ENCODE results near the gene CPTP.

CPTP gene

DNA sequence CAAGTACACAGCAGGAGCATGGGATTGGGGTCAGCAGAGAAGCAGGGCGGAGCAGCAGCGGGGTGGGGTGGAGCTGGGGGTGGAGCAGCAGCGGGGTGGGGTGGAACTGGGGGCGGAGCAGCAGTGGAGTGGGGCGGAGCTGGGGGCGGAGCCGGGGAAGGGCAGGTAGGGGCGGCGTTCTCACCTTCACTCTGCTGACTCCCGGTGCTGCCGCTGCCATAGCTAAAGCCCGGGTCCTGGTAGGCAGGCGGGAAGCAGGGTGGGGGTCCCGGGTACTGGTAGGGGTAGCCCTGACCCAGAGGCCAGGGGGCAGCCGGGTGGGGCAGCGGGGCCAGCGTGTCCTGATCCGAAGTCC lies 13.2 kb downstream of the CPTP start:
- peaks cover 55% of the 10 kb centered on the region for H3K36me3 ChIP-seq
- no peaks in the 10 kb centered on the region for H3K9me3 ChIP-seq (ENCODE audit: severe bottlenecking)
- TF ChIP-seq, protein P1, sequence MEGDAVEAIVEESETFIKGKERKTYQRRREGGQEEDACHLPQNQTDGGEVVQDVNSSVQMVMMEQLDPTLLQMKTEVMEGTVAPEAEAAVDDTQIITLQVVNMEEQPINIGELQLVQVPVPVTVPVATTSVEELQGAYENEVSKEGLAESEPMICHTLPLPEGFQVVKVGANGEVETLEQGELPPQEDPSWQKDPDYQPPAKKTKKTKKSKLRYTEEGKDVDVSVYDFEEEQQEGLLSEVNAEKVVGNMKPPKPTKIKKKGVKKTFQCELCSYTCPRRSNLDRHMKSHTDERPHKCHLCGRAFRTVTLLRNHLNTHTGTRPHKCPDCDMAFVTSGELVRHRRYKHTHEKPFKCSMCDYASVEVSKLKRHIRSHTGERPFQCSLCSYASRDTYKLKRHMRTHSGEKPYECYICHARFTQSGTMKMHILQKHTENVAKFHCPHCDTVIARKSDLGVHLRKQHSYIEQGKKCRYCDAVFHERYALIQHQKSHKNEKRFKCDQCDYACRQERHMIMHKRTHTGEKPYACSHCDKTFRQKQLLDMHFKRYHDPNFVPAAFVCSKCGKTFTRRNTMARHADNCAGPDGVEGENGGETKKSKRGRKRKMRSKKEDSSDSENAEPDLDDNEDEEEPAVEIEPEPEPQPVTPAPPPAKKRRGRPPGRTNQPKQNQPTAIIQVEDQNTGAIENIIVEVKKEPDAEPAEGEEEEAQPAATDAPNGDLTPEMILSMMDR (IDR thresholded peaks at IDR 0.05; ENCODE audit: low read depth, low read length), result no peak
- H3K27ac ChIP-seq, result no peak overlapping the region
- no peak overlapping the region for H3K4me3 ChIP-seq (ENCODE audit: low read depth, low read length)
- peak; percentile 59 for DNase-seq
- no peaks in the 10 kb centered on the region for H3K27me3 ChIP-seq (ENCODE audit: insufficient read depth, low read depth, severe bottlenecking)

DNA sequence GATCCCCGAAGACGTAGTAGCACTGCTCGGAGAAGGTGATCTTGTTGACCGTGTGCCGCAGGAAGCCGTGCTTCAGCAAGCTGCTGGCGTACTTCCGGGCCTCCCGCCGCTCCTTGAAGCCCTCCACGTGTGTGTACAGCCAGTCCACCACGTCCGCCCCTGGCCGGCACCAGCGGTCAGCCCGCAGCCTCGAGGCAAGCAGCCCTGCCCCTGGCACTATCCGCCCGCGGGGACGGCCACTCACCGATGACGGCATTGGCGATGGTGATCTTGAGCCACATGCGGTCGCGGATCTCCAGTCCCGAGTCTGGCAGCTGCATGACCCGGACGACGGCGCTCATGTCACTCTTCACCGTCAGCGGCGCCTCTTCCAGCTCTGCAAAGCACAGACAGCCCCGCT lies 13.7 kb downstream of the CPTP start:
- Histone ChIP-seq H3K9me3 (ENCODE audit: severe bottlenecking) (no peaks in the 10 kb centered on the region), H3K36me3 (peaks cover 55% of the 10 kb centered on the region)
- TF ChIP-seq, protein P1 (IDR thresholded peaks at IDR 0.05; ENCODE audit: low read depth, low read length), result no peak

DNA sequence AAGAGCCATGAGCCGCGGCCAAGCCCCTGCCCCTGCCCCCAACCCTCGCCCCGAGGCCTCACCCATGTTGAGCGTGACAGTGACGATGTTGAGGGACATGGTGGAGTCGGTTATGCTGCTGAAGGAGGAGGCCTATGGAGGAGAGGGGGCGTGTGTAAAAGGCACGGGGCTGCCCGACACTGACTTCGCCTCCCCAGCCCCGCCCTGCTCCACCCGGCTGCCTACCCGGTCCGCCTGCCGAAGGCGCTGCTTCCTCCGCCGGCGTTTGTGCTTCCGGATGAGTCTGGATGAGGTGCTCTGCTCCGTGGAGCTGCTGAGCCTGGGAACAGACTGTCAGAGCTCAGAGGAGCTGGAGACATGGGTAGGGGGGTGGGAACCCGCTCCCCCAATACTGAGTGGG lies 15.6 kb downstream of the CPTP start:
- TF ChIP-seq, protein P1 (IDR thresholded peaks at IDR 0.05; ENCODE audit: low read depth, low read length), result no peak
- Histone ChIP-seq H3K36me3 (peaks cover 47% of the 10 kb centered on the region), H3K27me3 (ENCODE audit: insufficient read depth, low read depth, severe bottlenecking) (no peaks in the 10 kb centered on the region), H3K4me3 (ENCODE audit: low read depth, low read length) (no peak overlapping the region), H3K9me3 (ENCODE audit: severe bottlenecking) (no peaks in the 10 kb centered on the region), H3K27ac (no peak overlapping the region)
- DNase-seq, result no peak

More for the DNA sequence above, 13.7 kb downstream of the CPTP start:
- H3K27me3 ChIP-seq (ENCODE audit: insufficient read depth, low read depth, severe bottlenecking), result no peaks in the 10 kb centered on the region
- H3K27ac ChIP-seq, result no peak overlapping the region
- DNase-seq, result no peak
- H3K4me3 ChIP-seq (ENCODE audit: low read depth, low read length), result no peak overlapping the region

DNA sequence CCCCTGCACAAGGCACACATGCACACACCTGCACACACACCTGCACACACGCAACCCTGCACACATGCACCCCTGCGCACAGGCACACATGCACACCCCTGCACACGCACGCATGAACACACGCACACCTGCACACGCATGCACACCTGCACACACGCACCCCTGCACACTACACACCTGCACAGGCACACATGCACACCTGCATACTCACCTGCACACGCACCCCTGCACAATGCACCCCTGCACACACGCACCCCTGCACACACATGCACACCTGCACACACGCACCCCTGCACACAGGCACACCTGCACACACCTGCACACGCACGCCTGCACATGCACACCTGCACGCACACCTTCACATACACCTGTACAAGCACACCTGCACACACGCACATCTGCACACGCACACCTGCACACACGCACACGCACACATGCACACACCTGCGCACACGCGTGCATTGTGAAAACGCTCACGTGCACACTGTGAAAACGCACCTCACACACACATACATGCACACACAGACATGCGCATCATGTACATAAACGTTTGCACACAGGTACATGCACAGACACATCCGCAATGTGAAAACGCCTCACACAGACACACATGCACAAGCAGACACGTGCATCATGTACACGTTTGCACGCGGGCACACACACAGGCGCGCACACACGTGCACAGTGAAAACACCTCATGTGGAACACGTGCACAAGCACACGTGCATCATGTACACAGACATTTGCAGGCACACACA lies 16.4 kb downstream of the CPTP start:
- H3K36me3 ChIP-seq, result peaks cover 42% of the 10 kb centered on the region
- TF ChIP-seq, protein P1 (IDR thresholded peaks at IDR 0.05; ENCODE audit: low read depth, low read length), result no peak
- no peak overlapping the region for H3K4me3 ChIP-seq (ENCODE audit: low read depth, low read length)
- H3K9me3 ChIP-seq (ENCODE audit: severe bottlenecking), result no peaks in the 10 kb centered on the region
- no peak overlapping the region for H3K27ac ChIP-seq
- no peak for DNase-seq
- H3K27me3 ChIP-seq (ENCODE audit: insufficient read depth, low read depth, severe bottlenecking), result no peaks in the 10 kb centered on the region

DNA sequence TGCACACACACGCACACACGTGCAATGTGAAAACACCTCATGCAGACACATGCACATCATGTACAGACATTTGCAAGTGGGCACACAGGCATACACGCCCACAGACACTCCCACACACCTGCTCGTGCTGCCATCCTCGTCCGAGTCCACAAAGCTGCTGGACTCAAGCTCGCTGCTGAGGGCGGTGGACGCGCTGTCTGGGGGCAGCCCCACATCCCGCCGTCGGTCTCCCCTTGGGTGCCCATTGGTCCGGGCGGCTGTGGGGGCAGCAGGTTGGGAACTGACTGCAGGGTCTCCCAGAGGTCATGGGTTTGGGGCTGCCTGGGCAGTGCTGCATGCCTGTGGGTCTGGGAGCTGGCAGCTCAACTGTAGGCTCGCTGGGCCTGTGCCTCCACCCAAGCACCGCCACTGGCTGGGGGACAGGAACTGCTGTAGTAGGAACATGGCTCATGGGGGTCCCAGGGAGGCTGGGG lies 17.0 kb downstream of the CPTP start:
- Histone ChIP-seq H3K27ac (no peak overlapping the region), H3K36me3 (peaks cover 42% of the 10 kb centered on the region), H3K9me3 (ENCODE audit: severe bottlenecking) (no peaks in the 10 kb centered on the region), H3K4me3 (ENCODE audit: low read depth, low read length) (no peak overlapping the region), H3K27me3 (ENCODE audit: insufficient read depth, low read depth, severe bottlenecking) (no peaks in the 10 kb centered on the region)
- TF ChIP-seq, protein P1 (IDR thresholded peaks at IDR 0.05; ENCODE audit: low read depth, low read length), result no peak
- DNase-seq, result no peak
